GM23248 (cell line): Measurements from ENCODE around the gene ADAM12.

Experiments
- EZH2 ChIP-seq: fragments of 200-600 bp; sonication (generic); IDR thresholded peaks from 2 replicates; pipeline ENCODE4 v1.6.1; 2018; ENCODE audit warnings: antibody characterized with exemption, mild to moderate bottlenecking; ENCODE audit not compliant: insufficient read depth, poor library complexity, severe bottlenecking
- EZH2phosphoT487 ChIP-seq: fragments of 200-600 bp; sonication (generic); IDR thresholded peaks from 2 replicates; pipeline ENCODE4 v1.6.1; 2018; ENCODE audit warnings: antibody characterized with exemption, moderate library complexity, mild to moderate bottlenecking, low read depth; ENCODE audit not compliant: insufficient read depth

GRCh38 chr10:126253611-126253998 is 134.7 kb downstream of the ADAM12 start:
- TF ChIP-seq EZH2 (no peak), EZH2phosphoT487 (no peak)
